SK-N-SH treated with all-trans-retinoic acid at 6 μM for 48 hours (cell line): ENCODE measurements around the gene NRXN3.

Experiments
- ATAC-seq: fragments of 200-7000 bp; cut with Tn5 transposase; 3 replicates; pipeline ENCODE4 v1.9.1; 2020; ENCODE audit warnings: mild to moderate bottlenecking, moderate library complexity
- ARNTL ChIP-seq: fragments of 450-650 bp; formaldehyde crosslinking; IDR thresholded peaks from 2 replicates; pipeline ENCODE4 v1.5.0; 2020; ENCODE audit warnings: low read depth, mild to moderate bottlenecking, moderate library complexity, borderline replicate concordance
- BACH2 ChIP-seq: fragments of 250-450 bp; sonication (Bioruptor Pico); IDR thresholded peaks from 2 replicates; pipeline ENCODE4 v1.9.0; 2021; ENCODE audit warnings: mild to moderate bottlenecking, borderline replicate concordance
- CREB5 ChIP-seq: fragments of 250-450 bp; sonication (Bioruptor Pico); IDR thresholded peaks from 2 replicates; pipeline ENCODE4 v1.5.1; 2020; ENCODE audit warnings: low read depth, mild to moderate bottlenecking, moderate library complexity
- CSRNP3 ChIP-seq: fragments of 250-450 bp; sonication (Bioruptor Pico); IDR thresholded peaks from 2 replicates; pipeline ENCODE4 v1.5.1; 2021; ENCODE audit warnings: mild to moderate bottlenecking, moderate library complexity
- ESRRG ChIP-seq: fragments of 250-450 bp; sonication (Bioruptor Pico); IDR thresholded peaks from 2 replicates; pipeline ENCODE4 v1.6.1; 2021; ENCODE audit warnings: mild to moderate bottlenecking
- GLIS3 ChIP-seq: fragments of 250-450 bp; sonication (Bioruptor Pico); IDR thresholded peaks from 2 replicates; pipeline ENCODE4 v1.5.0; 2020; ENCODE audit warnings: mild to moderate bottlenecking, moderate library complexity
- ISL1 ChIP-seq: fragments of 250-450 bp; sonication (Bioruptor Pico); IDR thresholded peaks from 2 replicates; pipeline ENCODE4 v2.1.2; 2022; ENCODE audit warnings: mild to moderate bottlenecking, moderate library complexity
- OSR1 ChIP-seq: fragments of 250-450 bp; sonication (Bioruptor Pico); IDR thresholded peaks from 2 replicates; pipeline ENCODE4 v1.8.0; 2022; ENCODE audit warnings: moderate library complexity, mild to moderate bottlenecking, inconsistent platforms
- PPARA ChIP-seq: fragments of 250-450 bp; sonication (Bioruptor Pico); IDR thresholded peaks from 2 replicates; pipeline ENCODE4 v1.5.0; 2020; ENCODE audit warnings: mild to moderate bottlenecking, borderline replicate concordance
- SNAI2 ChIP-seq: fragments of 250-450 bp; sonication (Bioruptor Pico); IDR thresholded peaks from 2 replicates; pipeline ENCODE4 v1.5.0; 2020; ENCODE audit warnings: mild to moderate bottlenecking, moderate library complexity
- TCF4 ChIP-seq: fragments of 250-450 bp; sonication (Bioruptor Pico); IDR thresholded peaks from 2 replicates; pipeline ENCODE4 v1.8.0; 2021; ENCODE audit warnings: mild to moderate bottlenecking, moderate library complexity, borderline replicate concordance
- TOX ChIP-seq: fragments of 250-450 bp; sonication (Bioruptor Pico); IDR thresholded peaks from 2 replicates; pipeline ENCODE4 v1.8.0; 2021; ENCODE audit warnings: mild to moderate bottlenecking, moderate library complexity, borderline replicate concordance
- ZFP3 ChIP-seq: fragments of 250-450 bp; sonication (Bioruptor Pico); IDR thresholded peaks from 2 replicates; pipeline ENCODE4 v1.5.0; 2020; ENCODE audit warnings: mild to moderate bottlenecking, moderate library complexity
- ZFP30 ChIP-seq: fragments of 450-650 bp; formaldehyde crosslinking; IDR thresholded peaks from 2 replicates; pipeline ENCODE4 v1.5.0; 2022; ENCODE audit warnings: mild to moderate bottlenecking, moderate library complexity
- ZNF565 ChIP-seq: fragments of 450-650 bp; formaldehyde crosslinking; conservative IDR thresholded peaks from 2 replicates; pipeline ENCODE4 v1.5.0; 2020; ENCODE audit warnings: low read depth, mild to moderate bottlenecking, moderate library complexity
- ZNF70 ChIP-seq: fragments of 450-650 bp; formaldehyde crosslinking; IDR thresholded peaks from 2 replicates; pipeline ENCODE4 v1.5.0; 2020; ENCODE audit warnings: mild to moderate bottlenecking, moderate library complexity
- ZNF8 ChIP-seq: fragments of 450-650 bp; formaldehyde crosslinking; IDR thresholded peaks from 2 replicates; pipeline ENCODE4 v1.5.0; 2020; ENCODE audit warnings: mild to moderate bottlenecking, moderate library complexity
- TF ChIP-seq, protein P1 (sequence below): fragments of 250-450 bp; sonication (Bioruptor Pico); IDR thresholded peaks from 2 replicates; pipeline ENCODE4 v1.8.0; 2020; ENCODE audit warnings: mild to moderate bottlenecking, moderate library complexity, borderline replicate concordance
- TF ChIP-seq, protein P2 (sequence below): fragments of 250-450 bp; sonication (Bioruptor Pico); IDR thresholded peaks from 2 replicates; pipeline ENCODE4 v1.8.0; 2021; ENCODE audit warnings: low read depth, mild to moderate bottlenecking, moderate library complexity, borderline replicate concordance

NRXN3 gene

GRCh38 chr14:79724934-79725717 lies 1555.0 kb downstream of the NRXN3 start (continued):
- TF ChIP-seq TCF4 (CRISPR knock-in tag) (no peak), SNAI2 (CRISPR knock-in tag) (no peak), ARNTL (CRISPR knock-in tag) (no peak), CREB5 (CRISPR knock-in tag) (no peak), ZNF70 (CRISPR knock-in tag) (no peak)
- TF ChIP-seq, all 23 proteins: peak for 0

DNA sequence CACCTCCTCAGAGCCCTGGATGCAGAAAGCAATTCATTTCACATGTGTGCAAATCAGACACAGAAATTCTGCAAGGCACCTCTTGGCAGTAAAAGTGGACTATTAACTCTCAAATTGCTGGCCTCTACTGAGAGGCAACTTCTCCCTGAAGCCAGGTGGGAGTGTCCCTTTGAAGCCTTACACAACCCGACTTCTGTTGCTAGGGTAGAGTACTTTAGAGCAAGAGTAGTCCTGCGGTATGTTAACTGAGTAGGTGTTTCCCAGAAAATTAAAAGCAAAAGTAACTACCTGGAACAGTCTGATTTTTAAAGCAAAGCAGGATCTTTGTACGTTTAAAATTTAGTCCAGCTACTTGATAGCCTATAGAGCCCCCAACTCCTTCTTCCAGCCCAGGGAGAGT lies 1557.7 kb downstream of the NRXN3 start:
- ATAC-seq, result no peak

GRCh38 chr14:79728331-79728730 lies 1558.2 kb downstream of the NRXN3 start:
- no peak for ATAC-seq
- no peak for TF ChIP-seq ZFP3 (CRISPR knock-in tag)
- TF ChIP-seq TCF4 (CRISPR knock-in tag), result no peak
- TF ChIP-seq GLIS3 (CRISPR knock-in tag), result no peak
- no peak for TF ChIP-seq SNAI2 (CRISPR knock-in tag)
- no peak for TF ChIP-seq CSRNP3
- no peak for TF ChIP-seq ZNF70 (CRISPR knock-in tag)
- no peak for TF ChIP-seq TOX (CRISPR knock-in tag)
- TF ChIP-seq BACH2 (CRISPR knock-in tag), result no peak
- TF ChIP-seq ZNF8, result no peak
- TF ChIP-seq CREB5 (CRISPR knock-in tag), result no peak
- TF ChIP-seq PPARA (CRISPR knock-in tag), result no peak
- TF ChIP-seq, protein P1, sequence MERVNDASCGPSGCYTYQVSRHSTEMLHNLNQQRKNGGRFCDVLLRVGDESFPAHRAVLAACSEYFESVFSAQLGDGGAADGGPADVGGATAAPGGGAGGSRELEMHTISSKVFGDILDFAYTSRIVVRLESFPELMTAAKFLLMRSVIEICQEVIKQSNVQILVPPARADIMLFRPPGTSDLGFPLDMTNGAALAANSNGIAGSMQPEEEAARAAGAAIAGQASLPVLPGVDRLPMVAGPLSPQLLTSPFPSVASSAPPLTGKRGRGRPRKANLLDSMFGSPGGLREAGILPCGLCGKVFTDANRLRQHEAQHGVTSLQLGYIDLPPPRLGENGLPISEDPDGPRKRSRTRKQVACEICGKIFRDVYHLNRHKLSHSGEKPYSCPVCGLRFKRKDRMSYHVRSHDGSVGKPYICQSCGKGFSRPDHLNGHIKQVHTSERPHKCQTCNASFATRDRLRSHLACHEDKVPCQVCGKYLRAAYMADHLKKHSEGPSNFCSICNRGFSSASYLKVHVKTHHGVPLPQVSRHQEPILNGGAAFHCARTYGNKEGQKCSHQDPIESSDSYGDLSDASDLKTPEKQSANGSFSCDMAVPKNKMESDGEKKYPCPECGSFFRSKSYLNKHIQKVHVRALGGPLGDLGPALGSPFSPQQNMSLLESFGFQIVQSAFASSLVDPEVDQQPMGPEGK (CRISPR knock-in tag), result no peak
- no peak for TF ChIP-seq ZNF565

More for the DNA sequence above, 1557.7 kb downstream of the NRXN3 start:
- TF ChIP-seq CREB5 (CRISPR knock-in tag), result no peak
- TF ChIP-seq ARNTL (CRISPR knock-in tag), result no peak
- TF ChIP-seq ZNF8, result no peak
- TF ChIP-seq SNAI2 (CRISPR knock-in tag), result no peak
- no peak for TF ChIP-seq ZNF565
- TF ChIP-seq OSR1 (CRISPR knock-in tag), result no peak

GRCh38 chr14:79729731-79730130 lies 1559.6 kb downstream of the NRXN3 start:
- no peak for ATAC-seq
- TF ChIP-seq ZNF8 (no peak), ZFP30 (CRISPR knock-in tag) (no peak), SNAI2 (CRISPR knock-in tag) (no peak), GLIS3 (CRISPR knock-in tag) (no peak), ZFP3 (CRISPR knock-in tag) (no peak), CSRNP3 (no peak), ISL1 (CRISPR knock-in tag) (no peak), BACH2 (CRISPR knock-in tag) (no peak), ZNF70 (CRISPR knock-in tag) (no peak), TCF4 (CRISPR knock-in tag) (no peak), CREB5 (CRISPR knock-in tag) (no peak), ESRRG (CRISPR knock-in tag) (no peak)
- TF ChIP-seq, protein P2, sequence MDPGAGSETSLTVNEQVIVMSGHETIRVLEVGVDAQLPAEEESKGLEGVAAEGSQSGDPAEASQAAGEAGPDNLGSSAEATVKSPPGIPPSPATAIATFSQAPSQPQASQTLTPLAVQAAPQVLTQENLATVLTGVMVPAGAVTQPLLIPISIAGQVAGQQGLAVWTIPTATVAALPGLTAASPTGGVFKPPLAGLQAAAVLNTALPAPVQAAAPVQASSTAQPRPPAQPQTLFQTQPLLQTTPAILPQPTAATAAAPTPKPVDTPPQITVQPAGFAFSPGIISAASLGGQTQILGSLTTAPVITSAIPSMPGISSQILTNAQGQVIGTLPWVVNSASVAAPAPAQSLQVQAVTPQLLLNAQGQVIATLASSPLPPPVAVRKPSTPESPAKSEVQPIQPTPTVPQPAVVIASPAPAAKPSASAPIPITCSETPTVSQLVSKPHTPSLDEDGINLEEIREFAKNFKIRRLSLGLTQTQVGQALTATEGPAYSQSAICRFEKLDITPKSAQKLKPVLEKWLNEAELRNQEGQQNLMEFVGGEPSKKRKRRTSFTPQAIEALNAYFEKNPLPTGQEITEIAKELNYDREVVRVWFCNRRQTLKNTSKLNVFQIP (CRISPR knock-in tag), result no peak
- TF ChIP-seq, protein P1 (CRISPR knock-in tag), result no peak
